Endometrial microvascular endothelial cells (primary cell): Measurements from ENCODE around the gene RCC2. TPM values are rescaled to one million over a fixed set of nuclear protein-coding genes. Genes with fewer than 3 reads are reported as not detected.

Source experiments
- in situ Hi-C: cut with HindIII; loops from 2 replicates; pipeline ENCODE4 v1.10.0; 2017; ENCODE audit warnings: low sequenced_read_pairs, low pct_unique_long_range_greater_than_20kb; ENCODE audit errors: inconsistent ontology term
- total RNA-seq: library from RNA; depleted of rRNA; stranded (reverse); fragments of >200 nt; gene quantifications from one replicate; pipeline ENCODE4 v1.2.3, GENCODE V29; 2015; ENCODE audit errors: inconsistent ontology term

RCC2 gene
- total RNA-seq, 1 donor from 2014 or later: 83.1 TPM

DNA sequence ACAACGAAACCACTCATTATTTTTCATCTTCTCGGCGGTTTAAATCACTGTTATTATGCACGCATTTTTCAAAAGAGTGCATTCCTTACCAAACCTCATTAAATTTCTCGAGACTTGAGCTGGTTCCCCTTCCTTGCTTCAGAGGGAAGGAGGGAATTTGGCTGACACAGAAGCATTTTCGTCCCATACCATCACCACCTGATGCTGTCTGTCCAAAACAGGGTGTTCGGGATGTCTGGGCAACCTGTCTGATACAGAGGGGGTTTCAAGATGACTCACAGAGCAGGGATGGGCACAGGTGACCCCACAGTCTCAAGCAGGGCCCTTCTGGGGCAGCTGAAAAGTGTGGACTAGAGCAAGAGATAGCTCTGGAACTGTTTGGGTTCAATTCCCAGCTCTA lies 12.3 kb upstream of the RCC2 start:
- in situ Hi-C loops: no loop called here

DNA sequence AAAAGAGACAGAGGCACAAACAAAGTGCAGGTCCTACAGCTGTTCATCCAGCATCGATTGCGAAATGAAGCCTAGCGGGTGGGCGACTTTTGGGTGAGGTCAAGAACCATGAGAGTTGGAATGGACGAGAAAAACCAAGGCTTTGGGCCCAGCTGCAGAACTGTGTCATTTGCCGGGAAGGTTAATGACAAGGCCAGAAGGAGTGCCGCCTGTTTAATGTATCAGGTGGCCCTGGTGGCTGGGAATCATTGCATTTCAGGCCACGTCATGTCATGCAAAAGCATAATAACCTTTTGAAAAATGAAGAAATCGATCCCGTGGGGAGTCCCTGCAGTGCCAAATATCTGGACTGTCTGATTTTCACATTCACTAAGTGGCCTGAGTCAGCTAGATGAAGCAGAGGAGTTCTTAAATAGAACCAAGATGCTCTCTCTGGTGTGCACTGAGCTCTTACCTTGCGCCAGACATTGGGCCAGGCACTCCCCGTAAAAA lies 8.1 kb upstream of the RCC2 start:
- in situ Hi-C loops: no loop called here

DNA sequence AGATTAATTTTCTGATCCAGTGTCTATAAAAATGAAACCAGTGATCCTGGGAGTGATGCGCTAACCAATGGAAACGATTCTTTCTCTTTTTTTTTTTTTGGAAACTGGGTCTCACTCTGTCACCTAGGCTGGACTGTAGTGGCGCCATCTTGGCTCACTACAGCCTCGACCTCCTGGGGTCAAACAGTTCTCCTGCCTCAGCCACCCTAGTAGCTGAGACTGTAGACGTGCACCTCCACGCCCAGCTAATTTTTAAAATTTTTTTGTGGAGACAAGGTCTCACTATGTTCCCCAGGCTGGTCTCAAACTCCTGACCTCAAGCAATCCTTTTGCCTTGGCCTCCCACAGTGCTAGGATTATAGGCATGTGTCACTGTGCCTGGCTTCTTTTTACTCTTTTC lies 3.4 kb upstream of the RCC2 start:
- in situ Hi-C loops: no loop called here

DNA sequence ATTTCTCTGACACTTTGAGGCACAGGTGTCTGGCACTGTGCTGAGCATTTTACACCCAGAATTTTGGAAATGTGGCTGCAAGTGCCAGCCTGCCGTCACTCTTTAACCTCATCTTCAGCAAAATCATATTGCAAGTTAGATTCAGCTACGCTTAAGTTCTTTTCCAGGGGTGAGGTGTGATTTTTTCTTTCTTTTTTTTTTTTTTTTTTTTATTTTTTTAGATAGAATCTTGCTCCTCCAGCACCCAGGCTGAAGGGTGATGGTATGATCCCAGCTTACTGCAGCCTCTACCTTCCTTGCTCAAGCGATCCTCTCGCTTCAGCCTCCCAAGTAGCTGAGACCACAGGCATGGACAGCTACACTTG lies 2.5 kb upstream of the RCC2 start:
- in situ Hi-C loops: no loop called here

DNA sequence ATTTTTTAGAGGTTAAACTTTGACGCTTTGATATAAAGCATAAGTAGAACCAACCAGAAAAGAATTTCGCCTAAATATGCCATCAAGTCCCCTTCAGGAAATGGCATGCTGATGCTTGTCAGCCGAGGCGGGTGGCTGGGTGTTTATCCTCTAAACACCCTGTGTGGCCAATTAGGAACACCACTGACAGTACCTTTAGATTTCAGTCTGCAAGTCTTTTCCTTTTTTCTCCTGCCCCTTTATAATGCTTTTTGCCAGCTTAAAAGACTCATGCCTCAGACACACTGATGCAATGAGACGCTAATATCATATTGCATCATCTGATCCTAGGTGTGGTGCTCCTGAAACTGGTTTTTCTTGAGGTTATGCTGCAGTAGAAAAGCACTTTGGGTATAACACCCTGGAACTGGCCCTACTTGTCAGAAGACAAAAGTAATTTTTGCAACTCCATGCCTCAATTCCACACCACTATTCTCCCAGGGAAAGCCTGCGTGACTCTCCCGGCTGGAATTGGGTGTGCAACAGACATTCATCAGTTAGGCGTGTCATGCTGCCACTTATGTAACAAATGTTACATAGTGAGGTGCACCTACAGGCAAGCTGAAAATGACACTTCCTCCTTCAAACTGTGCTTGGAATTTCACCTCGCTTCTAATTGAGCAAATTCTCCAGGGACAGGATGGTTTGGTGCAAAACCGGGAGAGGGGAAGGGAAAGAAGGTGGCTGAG lies 2.0 kb upstream of the RCC2 start:
- in situ Hi-C loops: no loop called here

DNA sequence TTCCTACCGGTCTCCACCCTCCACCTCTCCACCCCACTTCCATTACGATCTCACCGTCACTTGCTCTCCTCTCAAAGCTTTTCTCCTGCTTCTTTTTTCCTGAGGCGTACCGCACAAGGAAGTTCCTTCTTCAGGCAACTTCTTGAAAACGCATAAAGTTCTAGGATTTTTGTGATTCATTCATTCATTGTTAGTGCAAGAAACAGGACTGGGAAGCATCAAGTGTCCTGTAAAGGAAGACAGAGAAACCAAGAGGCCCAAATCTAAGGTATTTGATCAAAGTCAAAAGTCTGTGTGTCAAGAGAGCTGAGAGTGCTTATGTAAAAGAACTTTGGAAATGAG lies 1.3 kb upstream of the RCC2 start:
- in situ Hi-C loops: no loop called here

DNA sequence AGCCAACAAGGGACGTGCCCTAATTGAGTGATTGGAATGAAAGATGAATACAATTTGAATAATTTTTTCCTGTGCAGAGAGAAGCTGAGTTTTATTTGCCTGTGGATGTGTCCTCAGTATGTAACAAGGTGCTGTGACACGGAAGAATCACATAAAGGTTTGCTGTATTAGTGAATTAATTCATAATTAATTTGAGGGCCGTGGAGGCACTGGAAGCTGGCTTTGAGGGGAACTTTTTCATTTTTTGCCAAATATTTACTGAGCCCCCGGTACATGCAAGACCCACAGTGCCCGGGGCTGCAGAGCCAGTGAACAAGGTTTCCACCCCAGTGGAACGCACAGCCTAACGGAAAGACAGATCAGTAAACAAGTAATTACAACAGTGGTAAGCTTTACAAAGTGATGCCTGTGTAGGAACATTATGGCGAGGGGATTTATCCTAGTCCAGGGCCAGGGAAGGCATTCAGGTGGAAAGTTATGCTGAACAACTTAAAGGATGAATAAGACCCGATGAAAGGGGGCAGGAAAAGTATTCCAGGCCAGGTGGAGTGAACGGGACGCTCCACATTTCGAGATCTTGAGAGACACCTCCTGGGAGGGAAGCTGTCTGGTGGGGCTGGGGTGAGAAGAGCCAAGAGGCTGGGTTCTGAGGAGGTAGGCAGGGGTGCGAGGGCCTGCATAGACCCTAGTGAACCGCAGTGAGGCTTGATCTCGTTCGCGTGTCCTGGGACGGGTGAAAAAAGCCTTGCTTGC lies 773 bp upstream of the RCC2 start:
- in situ Hi-C loops: no loop called here

DNA sequence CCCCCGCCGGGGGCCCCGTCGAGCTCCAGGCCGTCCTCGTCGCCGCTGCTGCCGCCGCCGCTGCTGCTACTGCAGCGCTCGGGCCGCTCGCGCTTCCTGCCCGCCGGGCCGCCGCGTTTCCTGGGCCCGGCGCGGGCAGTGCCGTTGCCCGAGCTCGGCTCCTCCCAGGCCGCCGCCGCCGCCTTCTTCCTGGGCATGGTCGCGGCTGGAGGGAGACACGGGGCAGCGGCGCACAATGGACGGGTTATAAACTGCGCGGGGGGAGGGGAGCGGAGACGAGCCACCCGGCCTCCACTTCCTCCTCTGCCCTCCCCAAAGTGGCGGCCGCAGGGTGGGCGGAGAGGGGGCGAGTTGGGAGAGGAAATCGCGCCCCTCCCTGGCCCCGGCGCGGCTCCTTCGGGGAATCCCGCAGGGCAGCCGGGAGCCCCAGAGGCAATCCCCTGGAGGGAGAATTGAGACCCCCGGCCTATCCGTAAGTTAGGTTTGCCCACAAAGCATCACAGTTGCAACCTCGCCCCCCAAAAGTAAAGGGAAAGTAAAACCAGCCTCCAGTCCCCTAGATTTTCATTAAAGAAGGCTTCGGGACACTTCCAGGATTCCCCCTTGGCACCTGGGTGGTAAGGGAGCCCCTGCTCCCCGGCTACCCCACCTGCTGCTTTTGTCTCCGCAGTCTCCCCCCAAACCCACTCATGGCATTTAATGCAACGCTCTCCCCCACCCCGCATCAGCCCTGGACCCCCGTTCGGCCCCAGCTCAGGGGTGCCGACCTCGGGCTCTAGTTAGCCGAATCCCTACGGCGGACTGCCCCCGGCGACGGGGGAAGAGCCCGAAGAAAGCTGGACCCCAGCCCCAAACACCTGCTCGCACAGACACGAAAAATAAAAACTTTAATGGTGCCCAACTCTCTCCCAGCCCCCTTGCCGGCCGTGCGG lies 893 bp downstream of the RCC2 start:
- in situ Hi-C loops: no loop called here

DNA sequence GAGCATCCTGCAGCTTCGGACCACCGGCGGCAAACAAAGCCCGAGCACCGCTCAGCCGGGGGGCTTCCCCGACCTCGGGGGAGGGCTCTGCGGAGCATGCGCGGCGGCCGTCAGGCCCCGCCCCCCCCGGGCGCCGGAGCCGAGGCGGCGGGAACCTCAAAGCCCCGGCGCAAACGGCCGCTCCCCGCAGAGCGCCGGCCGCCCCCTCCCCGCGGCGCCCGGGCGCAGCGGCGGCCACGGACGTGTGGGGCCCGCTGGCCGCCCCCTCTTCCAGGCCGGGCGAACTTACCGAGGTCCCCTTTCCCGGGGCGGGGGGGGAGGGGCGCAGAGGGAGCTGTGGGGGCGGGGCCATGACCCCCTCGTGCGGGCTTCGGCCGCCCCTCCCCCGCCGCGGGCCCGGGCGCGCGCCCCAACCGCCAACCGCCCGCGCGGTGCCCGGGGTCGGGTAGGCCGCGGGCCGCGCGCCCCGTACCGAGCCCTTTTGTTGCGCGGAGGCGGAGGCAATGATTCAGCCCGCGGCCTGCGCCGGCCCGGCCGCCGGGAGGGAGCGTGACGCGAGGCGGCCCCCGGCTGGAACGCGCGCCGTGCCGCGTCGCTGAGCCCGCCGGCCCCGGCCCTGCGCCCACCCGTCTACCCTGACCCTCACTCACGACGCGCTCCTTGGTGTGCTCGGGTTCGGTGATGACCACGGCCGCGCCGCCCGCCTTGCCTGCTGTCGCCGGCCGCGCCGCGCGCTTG lies 1.7 kb downstream of the RCC2 start:
- in situ Hi-C loops: no loop called here

DNA sequence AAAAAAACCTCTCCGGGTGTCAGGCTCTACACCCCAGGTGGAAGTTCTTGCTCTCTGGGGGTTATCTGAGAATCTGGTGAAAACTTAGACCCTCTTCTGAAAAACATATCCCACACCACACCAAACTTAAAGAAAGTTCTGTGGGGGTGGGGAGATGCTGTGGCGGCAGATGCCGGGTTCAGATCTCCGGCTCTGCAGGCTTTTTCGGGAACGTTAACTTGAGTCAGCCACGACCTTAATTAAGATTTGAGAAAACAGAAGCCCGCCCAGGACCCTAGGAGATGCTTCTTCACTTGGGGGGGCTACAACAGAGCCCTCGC lies 2.3 kb downstream of the RCC2 start:
- in situ Hi-C loops: no loop called here

DNA sequence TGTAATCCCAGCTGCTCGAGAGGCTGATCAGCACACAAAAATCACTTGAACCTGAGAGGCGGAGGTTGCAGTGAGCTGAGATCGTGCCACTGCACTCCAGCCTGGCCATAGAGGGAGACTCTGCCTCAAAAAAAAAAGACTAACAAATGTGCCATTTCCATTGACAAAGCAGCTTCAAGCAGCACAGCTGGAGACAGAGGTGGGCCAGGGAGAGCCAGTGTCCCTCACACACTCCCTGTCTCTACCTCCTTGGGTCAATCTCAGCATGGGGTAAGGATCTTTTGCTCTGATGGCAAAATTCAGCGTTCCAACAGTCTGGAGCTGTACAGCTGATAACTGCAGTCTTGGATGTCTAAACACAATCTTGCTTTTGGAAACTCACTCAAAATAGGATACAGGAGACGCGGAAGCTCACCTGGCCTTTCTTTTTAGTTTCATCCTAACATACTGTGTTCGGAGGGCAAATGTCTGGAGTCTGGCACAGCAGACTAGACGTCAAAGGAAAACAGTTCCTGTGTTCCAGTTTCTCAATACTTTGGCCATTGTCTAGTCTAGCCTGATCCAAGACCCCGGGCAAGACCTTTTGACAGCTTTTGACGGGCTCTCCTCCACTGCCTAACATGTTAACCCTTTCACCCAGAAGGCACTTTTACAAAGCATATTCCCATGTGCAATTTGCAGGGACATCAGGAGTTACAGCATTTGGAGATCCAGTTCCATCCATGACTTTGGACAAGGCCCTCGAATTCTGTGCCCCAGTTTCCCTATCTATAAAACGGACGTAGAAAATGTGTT lies 2.9 kb downstream of the RCC2 start:
- in situ Hi-C loops: no loop called here

DNA sequence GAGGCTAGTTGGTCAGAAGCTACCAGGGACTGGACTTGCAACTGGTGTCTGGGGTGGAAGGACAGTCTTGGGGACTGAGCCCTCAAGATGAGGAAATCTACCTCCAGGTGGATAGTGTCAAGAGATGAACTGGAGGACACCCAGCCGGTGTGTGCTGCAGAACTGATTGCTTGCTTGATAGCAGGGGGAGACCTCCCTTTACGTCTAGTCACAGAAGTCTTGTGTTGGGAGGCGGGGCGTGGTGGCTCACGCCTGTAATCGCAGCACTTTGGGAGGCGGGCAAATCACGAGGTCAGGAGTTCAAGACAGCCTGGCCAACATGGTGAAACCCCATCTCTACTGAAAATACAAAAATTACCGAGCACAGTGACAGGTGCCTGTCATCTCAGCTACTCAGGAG lies 4.9 kb downstream of the RCC2 start:
- in situ Hi-C loops: no loop called here

DNA sequence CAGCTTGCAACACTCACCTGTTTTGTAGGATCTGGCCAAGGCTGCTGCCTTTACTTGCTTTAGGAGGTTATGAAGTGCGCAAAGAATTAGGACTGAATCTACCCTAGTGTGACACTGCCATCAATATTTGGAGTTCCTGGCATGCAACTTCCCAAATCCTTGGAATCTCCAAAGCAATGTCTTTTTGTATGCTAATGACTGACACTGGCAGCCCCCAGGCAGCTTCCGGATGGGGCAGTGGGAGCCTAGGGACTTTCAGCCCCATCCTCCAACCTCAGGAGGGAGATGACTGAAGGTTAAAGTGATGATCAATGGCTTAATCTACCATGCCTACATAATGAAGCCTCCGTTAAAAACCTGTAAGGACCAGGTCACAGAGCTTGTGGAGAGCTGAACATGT lies 5.5 kb downstream of the RCC2 start:
- in situ Hi-C loops: no loop called here

DNA sequence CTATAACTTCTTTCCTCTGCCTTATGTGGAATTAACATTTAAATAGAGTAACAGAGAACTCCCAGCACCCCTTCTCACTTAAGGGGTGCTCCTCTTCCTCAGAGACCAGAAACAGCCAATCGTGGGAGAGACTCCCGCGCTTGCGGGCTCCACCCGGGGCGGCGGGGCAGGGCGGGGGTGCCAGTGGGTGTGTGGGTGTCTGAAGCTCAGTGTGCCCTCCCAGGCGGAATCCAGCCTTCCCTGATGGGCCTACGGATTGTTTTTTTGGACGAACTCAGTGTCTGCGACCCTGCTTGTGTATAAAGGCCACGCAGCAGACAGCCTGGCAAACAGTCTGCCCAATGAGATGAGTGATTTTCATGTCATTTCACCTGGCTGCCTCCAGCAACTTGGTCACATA lies 6.2 kb downstream of the RCC2 start:
- in situ Hi-C loops: no loop called here

DNA sequence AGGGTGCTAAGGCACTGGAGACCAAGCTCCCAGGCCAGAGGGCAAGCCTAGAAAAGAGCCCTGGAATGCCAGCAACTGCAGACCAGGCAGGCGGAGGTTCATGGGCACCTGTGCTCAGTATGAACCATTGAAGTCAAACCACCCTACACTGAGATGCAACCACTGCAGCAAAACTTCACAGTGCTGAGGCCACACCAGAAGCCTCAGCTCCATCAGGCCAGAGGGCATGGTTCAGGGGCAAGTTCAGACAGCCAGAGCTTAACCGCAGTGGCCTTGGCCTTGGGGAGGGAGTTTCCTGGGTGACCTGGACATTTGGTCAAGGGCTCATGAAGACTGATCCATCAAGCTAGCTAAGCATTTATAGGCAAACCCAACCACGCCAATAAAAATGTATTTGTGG lies 7.1 kb downstream of the RCC2 start:
- in situ Hi-C loops: no loop called here

DNA sequence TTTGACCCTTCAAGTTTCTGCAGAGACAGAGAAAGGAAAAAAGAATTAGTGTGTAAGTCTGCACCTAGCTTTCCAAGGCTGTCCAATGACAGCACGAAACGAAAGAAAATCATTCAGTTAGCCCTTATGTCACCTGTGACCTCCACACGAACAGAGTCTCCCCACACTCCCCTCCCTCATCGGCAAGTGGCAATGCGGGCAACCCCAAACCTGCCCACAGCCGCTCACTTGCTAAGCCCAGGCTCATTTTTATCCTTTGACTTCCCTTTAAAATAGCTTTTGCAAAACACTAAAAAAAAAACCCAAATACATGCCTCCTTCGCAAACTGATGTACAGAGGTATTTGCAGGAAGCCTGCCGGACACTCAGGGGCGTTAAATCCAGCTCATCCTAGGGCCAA lies 10.3 kb downstream of the RCC2 start:
- in situ Hi-C loops: no loop called here

DNA sequence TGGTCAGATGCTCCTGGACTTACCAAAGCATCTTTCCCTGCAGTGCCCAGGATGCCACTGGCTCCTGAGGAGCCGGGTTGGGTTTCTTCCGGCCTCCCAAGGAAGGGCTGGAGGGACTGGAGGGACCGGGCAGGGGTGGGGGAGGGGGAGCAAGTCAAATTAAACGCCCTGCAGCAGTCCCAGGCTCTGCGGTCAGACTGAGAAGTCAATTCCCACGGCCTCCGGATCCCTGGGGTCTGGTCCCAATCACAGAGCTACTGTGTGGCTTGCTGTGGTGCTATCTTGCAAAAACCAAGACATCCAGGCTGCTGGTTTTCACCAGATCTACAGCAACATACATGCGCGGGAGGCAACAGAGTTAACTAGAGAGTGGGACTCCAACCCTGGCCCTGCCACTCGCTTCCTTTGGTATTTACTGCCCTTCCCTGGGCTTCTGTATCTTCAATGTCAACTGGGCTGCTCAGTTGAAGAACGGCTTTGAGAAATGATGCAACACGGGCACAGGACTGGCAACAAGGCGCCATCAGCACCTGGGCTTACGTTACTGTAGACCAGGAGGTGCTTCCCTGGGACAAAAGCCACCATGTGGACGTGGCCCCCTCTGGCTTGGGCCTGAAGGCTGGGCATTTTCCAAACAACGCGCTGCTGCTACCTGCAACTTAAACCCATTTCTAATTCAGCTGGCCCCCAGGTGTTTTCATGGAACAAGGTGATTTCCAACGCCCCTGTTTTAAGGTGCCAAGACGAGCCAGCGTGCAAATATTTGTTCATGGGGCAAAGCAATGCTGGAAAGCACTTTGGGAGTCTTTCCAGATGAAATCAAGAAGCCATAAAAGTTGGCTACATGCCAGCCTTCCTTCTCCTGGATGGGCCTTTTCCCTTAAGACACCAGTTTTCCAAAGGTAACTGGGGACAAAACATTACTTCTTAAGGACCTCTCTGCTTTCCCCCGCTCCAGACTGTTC lies 11.5 kb downstream of the RCC2 start:
- in situ Hi-C loops: no loop called here
